Mesendoderm (in vitro differentiated cells): Measurements from ENCODE around the gene NR1I3.

Experiments used
- DNase-seq: peaks from one replicate; pipeline ENCODE4 v3.0.0; 2013
- H2AK5ac ChIP-seq: 2 replicates; pipeline ENCODE4 v1.6.1; 2013; ENCODE audit warnings: low read length, inconsistent platforms
- H2BK120ac ChIP-seq: 2 replicates; pipeline ENCODE4 v1.6.1; 2013; ENCODE audit warnings: low read depth, mild to moderate bottlenecking, low read length, moderate library complexity, mixed read lengths
- H2BK15ac ChIP-seq: replicated peaks from 2 replicates; pipeline ENCODE4 v1.6.1; 2013; ENCODE audit warnings: low read depth, mild to moderate bottlenecking, moderate library complexity
- H2BK5ac ChIP-seq: 2 replicates; pipeline ENCODE4 v1.6.1; 2013; ENCODE audit warnings: low read length, inconsistent platforms
- H3K18ac ChIP-seq: 2 replicates; pipeline ENCODE4 v1.6.1; 2013; ENCODE audit warnings: mild to moderate bottlenecking, low read length, mixed read lengths
- H3K23ac ChIP-seq: one replicate; pipeline ENCODE4 v1.6.1; 2013; ENCODE audit warnings: low read length
- H3K27ac ChIP-seq: 2 replicates; pipeline ENCODE4 v1.5.1; 2013; ENCODE audit warnings: low read depth, mild to moderate bottlenecking, inconsistent platforms, low read length, moderate library complexity
- H3K27me3 ChIP-seq: 2 replicates; pipeline ENCODE4 v1.6.1; 2013; ENCODE audit warnings: low read length, control low read depth, mild to moderate bottlenecking, inconsistent platforms; ENCODE audit not compliant: insufficient read depth, poor library complexity
- H3K36me3 ChIP-seq: 2 replicates; pipeline ENCODE4 v1.6.1; 2013; ENCODE audit warnings: low read length, inconsistent platforms; ENCODE audit not compliant: control insufficient read depth, insufficient read depth
- H3K4ac ChIP-seq: one replicate; pipeline ENCODE4 v1.6.1; 2013; ENCODE audit warnings: low read depth, mild to moderate bottlenecking, low read length, moderate library complexity
- H3K4me1 ChIP-seq: 2 replicates; pipeline ENCODE4 v1.6.1; 2013; ENCODE audit warnings: low read depth, low read length, inconsistent platforms; ENCODE audit not compliant: control insufficient read depth
- H3K4me2 ChIP-seq: 2 replicates; pipeline ENCODE4 v1.6.1; 2013; ENCODE audit warnings: low read length
- H3K4me3 ChIP-seq: 2 replicates; pipeline ENCODE4 v1.5.1; 2013; ENCODE audit warnings: mild to moderate bottlenecking, low read length
- H3K56ac ChIP-seq: one replicate; pipeline ENCODE4 v1.6.1; 2013; ENCODE audit warnings: low read length
- H3K79me1 ChIP-seq: 2 replicates; pipeline ENCODE4 v1.6.1; 2013; ENCODE audit warnings: low read length, inconsistent platforms
- H3K79me2 ChIP-seq: 2 replicates; pipeline ENCODE4 v1.6.1; 2013; ENCODE audit warnings: mild to moderate bottlenecking, low read length; ENCODE audit not compliant: control insufficient read depth, insufficient read depth
- H3K9ac ChIP-seq: 2 replicates; pipeline ENCODE4 v1.6.1; 2013; ENCODE audit warnings: low read length, inconsistent platforms
- H4K5ac ChIP-seq: one replicate; pipeline ENCODE4 v1.6.1; 2013; ENCODE audit warnings: low read length
- H4K8ac ChIP-seq: one replicate; pipeline ENCODE4 v1.6.1; 2013; ENCODE audit warnings: low read depth, mild to moderate bottlenecking, control low read depth, low read length, moderate library complexity
- WGBS: extraction: QIAGEN DNeasy Blood & Tissue Kit; methylation state at CpG from one replicate; pipeline ENCODE4 v1.1.7; 2013; ENCODE audit warnings: low lambda C conversion rate, missing lambda C conversion rate; ENCODE audit not compliant: insufficient coverage; ENCODE audit errors: extremely low coverage; 5-methylcytosine and 5-hydroxymethylcytosine counted together

NR1I3 gene

GRCh38 chr1:161188381-161188780 lies 49.6 kb downstream of the NR1I3 start:
- H3K27ac ChIP-seq = no peak overlapping the region
- no peak overlapping the region for H4K5ac ChIP-seq
- no peaks in the 10 kb centered on the region for H3K79me2 ChIP-seq
- no peak overlapping the region for H2BK15ac ChIP-seq
- no peak overlapping the region for H2AK5ac ChIP-seq
- H3K4ac ChIP-seq = no peak overlapping the region
- no peak overlapping the region for H2BK120ac ChIP-seq
- H3K56ac ChIP-seq = no peak overlapping the region
- H2BK5ac ChIP-seq = no peak overlapping the region
- H3K23ac ChIP-seq = no peak overlapping the region
- DNase-seq = no peak
- no CpG with 5 or more reads among the region's 6 CpGs for WGBS
- no peak overlapping the region for H3K4me3 ChIP-seq
- H3K4me1 ChIP-seq = no peaks in the 10 kb centered on the region
- H3K27me3 ChIP-seq = no peaks in the 10 kb centered on the region
- H3K4me2 ChIP-seq = no peak overlapping the region
- no peak overlapping the region for H3K18ac ChIP-seq
- H4K8ac ChIP-seq = no peak overlapping the region
- no peaks in the 10 kb centered on the region for H3K36me3 ChIP-seq
- H3K79me1 ChIP-seq = no peaks in the 10 kb centered on the region
- no peak overlapping the region for H3K9ac ChIP-seq

GRCh38 chr1:161187311-161187710 lies 50.7 kb downstream of the NR1I3 start:
- H4K8ac ChIP-seq = no peak overlapping the region
- no peak overlapping the region for H3K9ac ChIP-seq
- H3K79me1 ChIP-seq = no peaks in the 10 kb centered on the region
- no peaks in the 10 kb centered on the region for H3K27me3 ChIP-seq
- H3K23ac ChIP-seq = no peak overlapping the region
- WGBS = no CpG with 5 or more reads among the region's 3 CpGs
- H3K4me1 ChIP-seq = no peaks in the 10 kb centered on the region
- no peaks in the 10 kb centered on the region for H3K36me3 ChIP-seq
- no peak overlapping the region for H3K27ac ChIP-seq
- no peak overlapping the region for H3K4ac ChIP-seq
- H3K56ac ChIP-seq = no peak overlapping the region
- no peak overlapping the region for H2BK120ac ChIP-seq
- H3K4me2 ChIP-seq = no peak overlapping the region
- no peak overlapping the region for H3K4me3 ChIP-seq
- H3K79me2 ChIP-seq = no peaks in the 10 kb centered on the region
- H4K5ac ChIP-seq = no peak overlapping the region
- no peak for DNase-seq
- no peak overlapping the region for H2BK5ac ChIP-seq
- H2AK5ac ChIP-seq = no peak overlapping the region
- no peak overlapping the region for H2BK15ac ChIP-seq
- no peak overlapping the region for H3K18ac ChIP-seq

GRCh38 chr1:161185732-161186311 lies 52.2 kb downstream of the NR1I3 start:
- no peak overlapping the region for H3K4me3 ChIP-seq
- WGBS = no CpG with 5 or more reads among the region's 2 CpGs
- H2BK15ac ChIP-seq = no peak overlapping the region
- no peaks in the 10 kb centered on the region for H3K36me3 ChIP-seq
- no peak overlapping the region for H2AK5ac ChIP-seq
- no peak overlapping the region for H3K27ac ChIP-seq
- DNase-seq = no peak
- no peaks in the 10 kb centered on the region for H3K4me1 ChIP-seq
- no peak overlapping the region for H4K8ac ChIP-seq
- H3K23ac ChIP-seq = no peak overlapping the region
- H3K79me2 ChIP-seq = no peaks in the 10 kb centered on the region
- no peak overlapping the region for H2BK5ac ChIP-seq
- H3K79me1 ChIP-seq = no peaks in the 10 kb centered on the region
- no peaks in the 10 kb centered on the region for H3K27me3 ChIP-seq
- H2BK120ac ChIP-seq = no peak overlapping the region
- H3K4ac ChIP-seq = no peak overlapping the region
- H4K5ac ChIP-seq = no peak overlapping the region
- no peak overlapping the region for H3K9ac ChIP-seq
- H3K18ac ChIP-seq = no peak overlapping the region
- no peak overlapping the region for H3K4me2 ChIP-seq
- no peak overlapping the region for H3K56ac ChIP-seq

- no peak overlapping the region for H3K9ac ChIP-seq
- H3K23ac ChIP-seq = no peak overlapping the region
- no peak overlapping the region for H3K4ac ChIP-seq
- no peak overlapping the region for H2BK15ac ChIP-seq
- H2BK5ac ChIP-seq = no peak overlapping the region
- H3K79me1 ChIP-seq = no peaks in the 10 kb centered on the region
- no CpG with 5 or more reads among the region's 3 CpGs for WGBS
- H3K18ac ChIP-seq = no peak overlapping the region
- no peaks in the 10 kb centered on the region for H3K27me3 ChIP-seq
- no peak overlapping the region for H3K4me3 ChIP-seq
- H3K27ac ChIP-seq = no peak overlapping the region
- no peak overlapping the region for H2BK120ac ChIP-seq
- no peak overlapping the region for H2AK5ac ChIP-seq
- no peaks in the 10 kb centered on the region for H3K79me2 ChIP-seq
- no peak overlapping the region for H3K4me2 ChIP-seq
- no peak overlapping the region for H3K56ac ChIP-seq
- no peaks in the 10 kb centered on the region for H3K36me3 ChIP-seq
- H4K8ac ChIP-seq = no peak overlapping the region
- peak overlapping the region; percentile 56 for H4K5ac ChIP-seq
- no peak for DNase-seq
- H3K4me1 ChIP-seq = no peaks in the 10 kb centered on the region
Measured at GRCh38 chr1:161185282-161185682, 52.7 kb downstream of the NR1I3 start.

GRCh38 chr1:161182214-161182613 lies 55.8 kb downstream of the NR1I3 start:
- H3K56ac ChIP-seq = no peak overlapping the region
- no peaks in the 10 kb centered on the region for H3K27me3 ChIP-seq
- WGBS = no CpG with 5 or more reads among the region's 1 CpG
- H3K79me2 ChIP-seq = no peaks in the 10 kb centered on the region
- H3K23ac ChIP-seq = no peak overlapping the region
- H4K8ac ChIP-seq = no peak overlapping the region
- no peak overlapping the region for H2BK120ac ChIP-seq
- H3K36me3 ChIP-seq = no peaks in the 10 kb centered on the region
- no peak overlapping the region for H4K5ac ChIP-seq
- H2AK5ac ChIP-seq = no peak overlapping the region
- H3K9ac ChIP-seq = no peak overlapping the region
- H3K27ac ChIP-seq = no peak overlapping the region
- no peaks in the 10 kb centered on the region for H3K79me1 ChIP-seq
- peaks cover 4% of the 10 kb centered on the region for H3K4me1 ChIP-seq
- no peak for DNase-seq
- H3K18ac ChIP-seq = no peak overlapping the region
- no peak overlapping the region for H3K4me3 ChIP-seq
- no peak overlapping the region for H2BK5ac ChIP-seq
- H2BK15ac ChIP-seq = no peak overlapping the region
- H3K4me2 ChIP-seq = no peak overlapping the region
- H3K4ac ChIP-seq = no peak overlapping the region

- peaks cover 8% of the 10 kb centered on the region for H3K4me1 ChIP-seq
- no peaks in the 10 kb centered on the region for H3K36me3 ChIP-seq
- H3K79me2 ChIP-seq = peaks cover 4% of the 10 kb centered on the region
- H4K5ac ChIP-seq = no peak overlapping the region
- H2AK5ac ChIP-seq = no peak overlapping the region
- H3K4me2 ChIP-seq = no peak overlapping the region
- H3K18ac ChIP-seq = no peak overlapping the region
- no peak overlapping the region for H2BK15ac ChIP-seq
- no CpG with 5 or more reads among the region's 1 CpG for WGBS
- no peak overlapping the region for H3K4ac ChIP-seq
- H4K8ac ChIP-seq = no peak overlapping the region
- H3K9ac ChIP-seq = no peak overlapping the region
- no peak overlapping the region for H3K4me3 ChIP-seq
- no peak overlapping the region for H3K27ac ChIP-seq
- peaks cover 6% of the 10 kb centered on the region for H3K79me1 ChIP-seq
- H3K56ac ChIP-seq = no peak overlapping the region
- H2BK5ac ChIP-seq = no peak overlapping the region
- DNase-seq = peak; percentile 60
- H3K27me3 ChIP-seq = no peaks in the 10 kb centered on the region
- no peak overlapping the region for H2BK120ac ChIP-seq
- no peak overlapping the region for H3K23ac ChIP-seq
Measured at GRCh38 chr1:161180639-161181038, 57.4 kb downstream of the NR1I3 start.
